GM18508 (cell line): ENCODE data around the gene C3orf80.
"Not testable (repeated sequence)": the region's sequence is repeated elsewhere in the genome, so short reads cannot be mapped to it uniquely, and the experiment has no call there.

Experiments used
- ATAC-seq: cut with Tn5 transposase; IDR thresholded peaks from one replicate; pipeline ENCODE4 v1.9.1; 2021; ENCODE audit warnings: moderate number of reproducible peaks; ENCODE audit not compliant: insufficient read depth, unreplicated experiment

C3orf80 gene

DNA sequence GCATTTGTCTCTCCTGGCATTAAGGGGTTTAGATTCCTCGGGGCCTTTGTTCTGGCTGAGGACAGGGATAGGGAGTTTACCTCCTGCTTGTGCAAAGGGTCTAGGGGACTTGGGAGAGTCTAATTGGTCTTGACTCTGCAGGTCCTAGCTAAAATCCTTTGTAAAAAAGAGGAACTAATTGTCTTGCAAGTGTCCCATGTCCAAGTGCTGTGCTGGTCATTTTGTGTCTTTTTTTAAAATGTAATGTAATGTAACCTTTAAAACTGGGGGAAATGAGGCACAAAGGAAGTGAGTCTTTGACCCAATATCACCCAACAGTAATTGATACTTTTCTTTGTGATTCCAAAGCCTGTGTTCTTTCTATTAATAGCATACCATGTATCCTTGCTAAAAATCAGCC, 14.9 kb upstream of the C3orf80 start:
- no peak for ATAC-seq

DNA sequence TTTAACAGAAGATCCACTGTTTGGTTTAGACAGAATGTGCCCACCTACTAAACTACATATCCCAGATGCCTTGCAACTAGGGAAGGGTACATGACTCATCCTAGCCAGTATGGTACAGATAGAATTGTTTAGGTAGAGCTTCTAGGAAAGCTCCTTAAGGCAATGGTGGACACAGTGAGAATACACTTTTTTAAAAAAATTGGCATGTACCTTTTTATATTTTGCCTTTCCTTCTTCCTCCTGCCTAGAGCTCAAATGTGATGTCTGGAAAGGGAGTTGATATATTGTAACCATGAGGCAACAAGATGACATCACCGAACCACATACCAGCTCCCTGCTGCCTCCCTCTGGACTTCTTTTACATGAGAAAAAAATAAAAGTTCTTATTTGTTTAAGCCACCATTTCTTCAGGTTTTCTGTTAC, 14.4 kb upstream of the C3orf80 start:
- ATAC-seq, result no peak

DNA sequence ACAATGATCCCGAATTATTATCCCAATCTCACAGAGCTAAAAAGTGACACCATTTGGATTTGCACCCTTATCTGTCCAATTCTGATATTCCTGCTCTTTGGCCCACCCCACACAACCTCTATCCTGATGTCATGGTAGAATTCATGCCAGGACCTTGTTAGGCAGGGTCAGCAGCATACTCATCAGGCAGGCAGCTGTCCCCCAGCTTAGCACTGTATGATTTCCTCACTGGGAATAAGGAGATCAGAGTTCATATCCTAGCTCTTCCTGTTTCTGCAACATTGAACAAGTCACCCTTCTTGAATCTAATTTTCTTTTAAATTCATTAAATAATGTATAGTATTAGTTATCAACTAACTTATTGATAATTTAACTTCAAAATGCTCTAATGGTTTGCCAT, 12.0 kb upstream of the C3orf80 start:
- no peak for ATAC-seq

DNA sequence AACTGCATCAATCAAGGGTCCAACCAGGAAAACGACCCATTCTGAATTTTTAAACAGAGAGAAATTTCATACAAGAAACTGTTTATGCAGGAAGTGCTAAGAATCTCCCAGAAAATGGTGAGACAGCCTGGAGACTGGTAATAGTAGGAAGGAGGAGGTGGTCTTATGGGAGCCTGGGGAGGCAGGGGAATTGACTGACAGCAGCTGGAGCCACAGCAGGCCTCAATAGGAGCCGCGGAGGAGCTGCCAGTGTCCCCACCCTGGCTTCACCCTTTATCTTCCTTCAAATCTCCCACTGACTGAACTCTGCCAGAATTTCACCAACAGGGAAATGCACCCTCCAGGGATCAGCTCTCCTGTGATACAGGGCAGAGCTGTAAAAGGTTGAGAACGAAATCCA, 7.5 kb upstream of the C3orf80 start:
- no peak for ATAC-seq

DNA sequence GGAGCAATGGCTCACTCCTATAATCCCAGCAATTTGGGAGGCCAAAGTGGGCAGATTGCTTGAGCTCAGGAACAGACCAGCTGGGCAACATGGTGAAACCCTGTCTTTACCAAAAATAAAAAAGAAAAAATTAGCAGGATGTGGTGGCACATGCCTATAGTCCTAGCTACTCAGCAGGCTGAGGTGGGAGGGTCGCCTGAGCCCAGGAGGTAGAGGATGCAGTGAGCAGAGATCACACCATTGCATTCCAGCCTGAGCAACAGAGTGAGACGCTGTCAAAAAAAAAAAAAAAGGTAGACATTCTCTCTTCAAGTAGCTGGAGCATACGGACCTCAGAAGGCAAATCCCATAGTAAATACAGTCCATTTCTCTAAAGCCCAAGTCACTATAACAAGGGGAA, 7.1 kb upstream of the C3orf80 start:
- ATAC-seq, result no peak

DNA sequence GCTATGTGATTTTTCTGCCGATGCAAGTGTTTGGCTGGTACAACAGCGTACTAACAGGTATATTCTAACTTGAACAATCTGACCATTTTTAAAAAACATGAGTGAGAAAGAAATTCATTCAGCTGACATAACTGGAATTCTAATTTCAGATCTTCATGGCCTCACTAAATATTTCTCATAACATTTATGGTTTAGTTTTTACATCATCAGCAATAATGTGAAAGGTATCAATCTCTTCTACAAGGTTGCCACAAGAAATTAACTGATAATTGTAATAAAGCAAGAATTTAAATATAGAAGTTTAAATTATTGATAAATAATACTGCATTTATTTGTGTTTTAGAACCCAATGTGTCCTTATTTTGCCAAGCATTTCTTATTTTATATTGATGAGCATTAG, 5.2 kb upstream of the C3orf80 start:
- no peak for ATAC-seq

DNA sequence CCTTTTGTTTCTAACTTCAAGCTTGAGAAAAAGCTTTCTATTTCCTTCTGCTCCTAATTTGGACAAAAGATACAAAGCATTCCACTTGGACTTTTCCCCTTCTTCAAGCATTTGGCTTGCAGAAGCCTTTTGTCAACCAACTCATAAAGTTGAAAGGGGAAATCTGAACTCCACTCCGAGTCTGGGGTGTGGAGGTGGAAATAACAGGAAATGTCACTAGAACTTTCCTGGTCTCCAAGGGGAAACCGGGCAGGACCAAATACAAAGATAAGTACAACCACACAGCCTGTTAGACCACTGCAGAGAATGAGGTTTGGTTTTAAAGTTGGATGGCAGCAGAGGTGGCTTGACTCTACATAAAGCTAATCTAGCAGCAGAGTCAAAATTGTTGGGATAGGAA, 4.2 kb upstream of the C3orf80 start:
- no peak for ATAC-seq

DNA sequence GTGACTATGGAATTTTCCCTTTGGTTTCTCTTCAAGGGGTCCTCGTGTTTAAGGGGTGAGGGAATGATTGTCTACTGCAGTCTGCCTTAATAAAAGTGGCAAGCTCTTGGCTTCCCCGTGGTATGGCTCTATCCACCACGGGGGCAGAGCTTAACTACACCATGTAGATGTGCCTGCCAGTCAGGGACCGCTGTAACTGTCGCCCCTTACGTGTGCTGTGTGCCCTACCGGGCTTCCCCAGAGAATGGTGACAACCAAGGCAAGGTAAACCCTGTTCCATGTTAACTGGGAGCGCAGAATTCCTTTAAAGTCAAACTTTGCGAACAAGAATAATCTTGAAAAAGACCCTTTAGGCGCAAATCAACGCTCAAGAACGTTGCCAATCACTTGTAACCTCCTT, 966 bp upstream of the C3orf80 start:
- no peak for ATAC-seq

DNA sequence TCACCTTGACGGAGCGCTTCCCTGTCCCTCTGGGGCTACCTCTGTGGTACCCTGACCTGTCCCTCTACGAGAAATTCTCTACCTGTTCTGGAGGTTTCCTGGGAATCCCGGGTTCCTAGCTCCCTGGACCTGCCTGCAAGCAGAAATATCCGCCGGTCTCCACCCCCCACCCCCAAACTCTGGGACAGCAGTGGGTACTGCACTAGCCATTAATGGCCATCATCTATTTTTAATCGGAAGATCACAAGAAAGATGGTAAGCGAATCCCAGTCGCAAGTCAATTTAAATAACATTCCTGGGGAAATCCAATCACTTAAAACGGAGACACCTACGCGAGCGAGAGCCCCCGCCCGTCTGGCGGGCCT, 429 bp upstream of the C3orf80 start:
- no peak for ATAC-seq

DNA sequence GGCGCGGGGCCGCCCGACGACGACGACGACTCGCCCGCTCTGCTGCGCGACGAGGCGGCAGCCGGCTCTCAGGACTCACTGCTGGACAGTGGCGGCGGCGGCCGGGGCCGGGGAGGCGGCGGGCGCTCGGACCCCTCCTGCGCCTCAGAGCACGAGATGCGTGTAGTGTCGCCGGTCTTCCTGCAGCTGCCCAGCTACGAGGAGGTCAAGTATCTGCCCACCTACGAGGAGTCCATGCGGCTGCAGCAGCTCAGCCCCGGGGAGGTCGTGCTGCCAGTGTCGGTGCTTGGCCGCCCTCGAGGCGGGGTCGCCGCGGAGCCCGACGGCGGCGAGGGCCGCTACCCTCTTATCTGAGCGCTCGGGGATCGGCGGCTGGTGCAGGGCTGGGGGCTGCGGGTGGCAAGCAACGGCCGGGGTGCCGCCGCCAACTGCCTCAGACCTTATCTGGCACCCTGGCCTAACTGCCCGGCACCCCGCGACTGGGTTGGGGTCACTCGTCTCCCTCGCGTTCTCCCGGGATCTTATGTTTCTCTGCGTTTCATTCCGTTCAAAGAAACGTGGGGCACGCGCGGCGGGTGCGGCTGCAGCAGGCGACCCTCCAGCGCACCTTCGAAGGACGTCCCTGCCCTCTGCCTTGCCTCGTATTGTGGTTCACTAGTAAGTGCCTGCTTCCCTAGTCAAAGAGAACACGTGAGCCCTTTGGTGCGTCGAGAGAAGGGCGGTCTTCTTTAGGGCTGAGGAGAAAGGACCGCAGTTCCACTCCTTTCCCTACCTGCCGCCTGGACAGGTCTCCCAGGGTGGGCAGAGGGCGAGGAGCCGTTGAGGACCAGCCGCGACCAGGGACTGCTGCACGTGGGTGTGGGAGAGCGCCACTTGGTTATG, 1.0 kb downstream of the C3orf80 start:
- no peak for ATAC-seq

DNA sequence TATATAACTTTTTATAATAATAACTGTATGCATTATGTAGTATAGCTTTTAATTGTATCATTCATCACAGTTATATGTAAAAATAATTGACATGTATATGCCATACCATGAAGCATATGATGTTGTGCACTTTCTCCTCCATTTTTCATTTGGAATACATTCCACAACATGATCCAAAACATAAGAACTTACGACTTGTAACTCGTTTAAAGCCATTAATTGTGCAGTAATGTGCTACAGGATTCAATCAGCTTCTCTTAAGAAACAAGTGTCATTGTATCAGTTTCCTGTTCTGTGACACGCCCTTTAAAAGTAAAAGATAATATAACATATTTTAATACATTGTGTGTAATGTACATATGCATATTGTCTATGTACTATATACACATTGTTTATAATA, 2.2 kb downstream of the C3orf80 start:
- no peak for ATAC-seq

DNA sequence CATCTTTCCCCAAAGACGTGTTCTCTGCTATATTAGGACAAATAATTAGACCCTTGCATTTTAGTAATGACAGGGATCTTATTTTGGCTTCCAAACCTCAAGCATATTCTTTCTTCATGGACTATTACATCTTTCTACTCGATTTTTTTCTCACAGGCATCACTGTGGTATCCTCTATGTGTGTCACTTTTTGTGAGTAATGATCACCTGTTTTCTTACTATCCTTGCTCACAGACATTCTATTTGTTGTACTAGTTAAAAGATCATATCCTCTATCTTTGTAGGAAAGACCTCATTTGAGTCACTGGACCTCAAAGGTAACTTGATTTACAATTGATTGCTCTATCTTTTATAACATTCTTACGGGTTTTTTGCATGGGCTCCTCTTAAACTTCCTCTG, 6.8 kb downstream of the C3orf80 start:
- no peak for ATAC-seq

DNA sequence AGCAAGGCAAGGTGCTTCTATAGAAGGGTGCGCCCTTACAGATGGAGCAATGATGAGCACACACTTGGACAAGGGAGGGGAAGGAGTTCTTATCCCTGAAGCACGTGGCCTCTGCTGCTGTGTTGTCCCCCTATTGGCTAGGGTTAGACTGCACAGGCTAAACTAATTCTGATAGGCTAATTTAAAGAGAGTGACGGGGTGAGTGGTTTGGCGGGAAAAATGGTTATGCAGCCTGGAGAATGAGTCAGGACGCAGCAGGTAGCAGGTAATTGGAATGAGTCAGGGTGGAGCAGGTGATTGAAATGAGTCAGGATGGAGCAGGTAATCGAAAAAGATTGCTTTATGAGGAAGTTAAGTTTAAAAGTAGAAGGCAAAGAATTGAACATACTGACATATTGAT, 15.5 kb downstream of the C3orf80 start:
- ATAC-seq, result not testable (repeated sequence)

DNA sequence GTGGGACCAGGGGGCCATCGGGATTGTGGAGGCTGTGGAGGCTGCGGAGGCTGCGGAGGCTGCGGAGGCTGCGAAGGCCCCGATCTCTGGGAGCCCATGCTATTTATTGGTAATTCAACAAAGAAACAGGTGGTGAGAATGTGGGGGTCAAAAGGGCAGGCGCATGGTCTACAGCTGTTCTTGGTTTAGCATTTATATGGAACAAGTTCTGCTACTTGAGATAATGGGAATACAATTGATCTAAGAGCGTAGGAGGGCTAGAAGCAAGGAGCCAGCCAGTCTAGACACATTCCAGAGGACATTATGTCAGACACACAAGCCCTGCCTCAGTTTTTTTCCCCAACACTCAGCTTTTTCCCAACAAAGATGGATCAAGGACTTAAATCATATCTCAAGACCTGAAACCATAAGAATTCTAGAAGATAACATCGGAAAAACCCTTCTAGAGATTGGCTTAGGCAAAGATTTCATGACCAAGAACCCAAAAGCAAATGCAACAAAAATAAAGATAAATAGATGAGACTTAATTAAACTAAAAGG, 20.1 kb downstream of the C3orf80 start:
- no peak for ATAC-seq

DNA sequence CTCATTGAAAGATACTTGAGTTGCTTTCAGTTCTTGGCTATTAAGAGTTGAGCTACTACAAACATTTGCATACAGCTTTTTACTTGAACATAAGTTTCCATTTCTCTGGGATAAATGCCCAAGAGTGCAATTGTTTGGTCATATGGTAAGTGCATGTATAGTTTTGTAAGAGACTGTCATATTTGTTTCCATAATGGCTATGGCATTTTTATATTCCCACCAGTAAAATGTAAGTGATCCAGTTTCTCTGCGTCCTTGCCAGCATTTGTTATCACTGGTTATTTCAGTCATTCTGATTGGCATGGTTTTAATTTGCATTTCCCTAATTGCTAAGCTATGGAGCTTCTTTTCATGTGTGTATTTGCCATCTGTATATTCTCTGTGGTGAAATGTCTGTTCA, 22.5 kb downstream of the C3orf80 start:
- ATAC-seq, result no peak

DNA sequence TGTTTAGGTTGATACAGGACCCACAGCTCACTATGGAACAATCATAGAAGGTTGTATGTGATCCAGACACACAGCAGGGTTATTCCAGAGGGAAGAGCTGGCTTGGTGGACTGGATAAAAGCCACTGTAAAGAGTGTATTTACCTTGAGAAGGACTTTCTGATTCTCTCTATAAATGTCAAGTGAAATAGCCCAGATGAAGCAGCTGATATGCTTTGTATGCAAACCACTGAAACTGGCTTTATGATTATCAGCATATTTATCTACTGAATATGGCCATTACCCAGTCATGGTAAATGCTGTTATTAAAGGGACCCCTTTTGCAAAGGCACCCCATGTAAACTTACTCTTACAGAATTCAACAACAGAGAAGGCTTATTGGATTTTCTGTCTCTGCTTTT, 28.1 kb downstream of the C3orf80 start:
- ATAC-seq, result no peak

DNA sequence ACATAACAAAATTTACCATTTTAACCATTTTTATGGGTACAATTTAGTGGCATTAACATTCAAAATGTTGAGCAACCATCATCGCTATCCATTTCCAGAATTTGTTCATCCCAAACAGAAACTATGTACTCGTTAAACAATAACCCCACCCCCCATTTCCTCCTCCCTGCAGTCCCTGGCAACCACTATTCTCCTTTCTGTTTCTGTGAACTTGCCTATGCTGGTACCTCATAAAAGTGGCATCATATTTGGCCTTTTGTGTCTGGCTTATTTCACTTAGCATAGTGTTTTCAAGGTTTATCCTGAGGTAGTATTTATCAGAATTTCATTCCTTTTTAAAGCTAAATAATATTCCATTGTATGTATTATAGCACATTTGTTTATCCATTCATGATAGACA, 32.4 kb downstream of the C3orf80 start:
- no peak for ATAC-seq

DNA sequence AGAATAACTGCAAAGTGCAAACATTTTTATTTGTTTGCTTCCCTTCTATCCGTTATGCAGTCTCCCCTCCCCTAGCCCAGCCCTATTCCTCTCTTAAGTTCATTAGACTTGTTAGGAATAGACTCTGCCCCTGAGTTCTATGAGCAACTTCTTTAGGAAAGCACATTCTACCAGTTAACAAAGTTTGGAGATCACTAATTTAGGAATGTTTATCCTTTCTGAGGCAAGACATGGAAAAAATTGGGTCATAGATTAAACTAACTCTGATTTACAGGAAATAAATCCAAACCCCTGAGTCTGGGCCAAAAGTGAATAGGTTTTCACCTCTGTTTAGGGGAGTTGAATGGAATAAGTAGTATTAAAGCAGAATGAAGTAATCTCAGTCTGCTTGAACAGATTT, 34.4 kb downstream of the C3orf80 start:
- no peak for ATAC-seq

DNA sequence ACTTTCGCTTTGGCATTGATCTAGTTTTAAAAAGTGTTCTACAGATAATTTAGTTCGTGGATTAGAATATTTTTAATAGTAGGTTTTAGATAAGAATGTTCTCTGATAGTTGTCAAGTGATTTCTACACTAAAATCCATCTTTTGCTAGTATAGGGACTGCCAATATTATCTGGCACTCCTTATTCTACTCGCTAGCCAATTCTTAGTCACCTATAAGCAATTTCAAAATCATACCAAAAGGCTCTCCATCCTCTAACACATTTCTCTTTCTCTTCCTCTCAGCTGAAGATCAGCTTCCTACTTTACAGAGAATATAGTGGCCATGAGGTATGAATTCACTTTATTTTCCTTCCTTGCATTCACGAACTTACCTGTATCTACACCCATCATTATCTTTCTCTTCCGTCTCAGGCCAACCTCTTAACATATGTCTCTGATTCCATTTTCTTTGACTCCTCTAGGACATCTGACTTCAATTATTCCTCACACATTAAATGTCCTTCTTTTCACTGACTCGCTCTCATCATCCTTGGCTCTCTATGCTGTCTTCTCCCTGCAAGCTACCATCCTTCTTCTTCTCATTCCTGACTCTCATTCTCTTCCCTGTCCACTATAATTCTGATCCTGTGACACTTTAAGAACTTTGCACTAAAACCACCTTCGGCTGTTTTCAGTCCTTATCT, 35.5 kb downstream of the C3orf80 start:
- ATAC-seq, result no peak

DNA sequence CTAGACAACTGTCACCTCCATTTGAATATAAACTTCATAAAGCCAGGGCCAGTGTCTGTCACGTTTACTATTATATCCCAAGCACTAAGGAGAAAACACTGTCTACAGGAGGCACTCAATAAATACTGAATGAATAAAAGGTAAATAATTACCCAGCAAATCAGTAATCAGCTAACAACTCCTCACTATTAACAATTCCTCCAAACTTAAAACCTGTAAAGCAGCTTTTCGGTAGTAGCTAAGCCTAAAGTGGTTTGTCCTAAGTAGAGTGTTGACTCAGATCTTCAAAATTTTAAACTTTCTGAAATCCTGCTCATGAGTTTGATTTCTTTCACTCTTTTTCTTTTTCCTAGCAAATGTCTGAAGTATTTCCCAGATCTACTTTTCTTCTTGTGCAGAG, 39.9 kb downstream of the C3orf80 start:
- ATAC-seq, result no peak
